Kidney epithelial cell (primary cell): ENCODE results near the gene CDH5. TPM values are rescaled to one million over a fixed set of nuclear protein-coding genes. Genes with fewer than 3 reads are reported as not detected.

Source experiments
- DNase-seq: peaks from one replicate; pipeline ENCODE4 v3.0.0-alpha.2; 2010; ENCODE audit warnings: low read depth
- H3K27me3 ChIP-seq: 2 replicates; pipeline ENCODE4 v1.6.0; 2011; ENCODE audit warnings: low read length; ENCODE audit not compliant: control insufficient read depth, insufficient read depth
- H3K36me3 ChIP-seq: 2 replicates; pipeline ENCODE4 v1.5.1; 2011; ENCODE audit warnings: low read length; ENCODE audit not compliant: control insufficient read depth, insufficient read depth
- H3K4me3 ChIP-seq: 2 replicates; pipeline ENCODE4 v1.5.1; 2011; ENCODE audit warnings: low read depth, mild to moderate bottlenecking, control low read depth, low read length
- CTCF ChIP-seq: IDR thresholded peaks from 2 replicates; pipeline ENCODE4 v1.5.1; 2011; ENCODE audit warnings: mild to moderate bottlenecking, moderate library complexity, low read length, control low read depth, inconsistent platforms; ENCODE audit not compliant: insufficient read depth, poor library complexity, severe bottlenecking
- total RNA-seq: library from RNA; depleted of rRNA; stranded (reverse); fragments of >200 nt; gene quantifications from 2 replicates; pipeline ENCODE4 v1.2.3, GENCODE V29; 2015

Gene CDH5
- total RNA-seq, 1 donor from 2014 or later, result 0.67 TPM

- TF ChIP-seq CTCF, result no peak
- no peak for DNase-seq
- Histone ChIP-seq H3K36me3 (no peaks in the 10 kb centered on the region), H3K4me3 (no peak overlapping the region), H3K27me3 (peaks cover 4% of the 10 kb centered on the region)
Measured at GRCh38 chr16:66370786-66371684, 4.5 kb downstream of the CDH5 start.

GRCh38 chr16:66372078-66372897 is 5.8 kb downstream of the CDH5 start:
- Histone ChIP-seq H3K27me3 (peaks cover 4% of the 10 kb centered on the region), H3K36me3 (no peaks in the 10 kb centered on the region), H3K4me3 (no peak overlapping the region)
- TF ChIP-seq CTCF, result no peak
- DNase-seq, result no peak

- no peak for TF ChIP-seq CTCF
- peaks cover 4% of the 10 kb centered on the region for H3K27me3 ChIP-seq
- no peak overlapping the region for H3K4me3 ChIP-seq
- no peaks in the 10 kb centered on the region for H3K36me3 ChIP-seq
- DNase-seq, result no peak
Measured at GRCh38 chr16:66372898-66373155, 6.3 kb downstream of the CDH5 start.

- Histone ChIP-seq H3K36me3 (no peaks in the 10 kb centered on the region), H3K27me3 (peaks cover 4% of the 10 kb centered on the region), H3K4me3 (no peak overlapping the region)
- TF ChIP-seq CTCF, result no peak
- DNase-seq, result no peak
Measured at GRCh38 chr16:66373667-66374066, 7.2 kb downstream of the CDH5 start.

- DNase-seq, result no peak
- Histone ChIP-seq H3K36me3 (no peaks in the 10 kb centered on the region), H3K4me3 (no peak overlapping the region), H3K27me3 (peaks cover 4% of the 10 kb centered on the region)
- no peak for TF ChIP-seq CTCF
Measured at GRCh38 chr16:66374176-66374575, 7.7 kb downstream of the CDH5 start.
